ENCODE results near the gene CBX8. TPM values are rescaled to one million over a fixed set of nuclear protein-coding genes. Genes with fewer than 3 reads are reported as not detected.

The CBX8 gene
- total and polyA plus RNA-seq, 2 of the 8 experiments (the other 6 are each of a cell fraction or from before 2014, with no cell fraction given) = 0.09 to 2.1 TPM

- Histone ChIP-seq H3K79me1 (ENCODE audit: low read depth, low read length) (no peaks in the 10 kb centered on the region), H3K9me3 (ENCODE audit: insufficient read depth in 2 of 2, low read depth in 1 of 2, low read length in 1 of 2) (peaks cover 0 to 7% of the 10 kb centered on the region in 2 experiments; a peak in 3 of 4 replicates), H3K23me2 (ENCODE audit: low read depth, low read length) (peaks cover 3% of the 10 kb centered on the region), H3K56ac (replicated peaks; ENCODE audit: insufficient read length, low read depth, low read length) (no peak overlapping the region), H4K8ac (ENCODE audit: extremely low read depth, insufficient read depth, low read length) (no peak overlapping the region), H4K20me1 (replicated peaks in 1 of 2; ENCODE audit: control insufficient read depth in 1 of 2, insufficient read depth in 2 of 2, low read length in 2 of 2) (peaks cover 8 to 23% of the 10 kb centered on the region in 2 experiments), H2BK20ac (ENCODE audit: low read length) (no peak overlapping the region), H3K36me3 (ENCODE audit: control insufficient read depth in 2 of 4, insufficient read depth in 4 of 4, low read length in 3 of 4) (peaks cover 0 to 12% (median 0%) of the 10 kb centered on the region in 4 experiments; a peak in 1 of 8 replicates), H2AK5ac (ENCODE audit: low read depth, low read length) (peak overlapping the region; percentile 91; the same call in 1 of the 2 replicates), H3K4ac (replicated peaks; ENCODE audit: insufficient read length, low read depth, low read length) (no peak overlapping the region), H3K4me2 (ENCODE audit: insufficient read depth in 1 of 2, low read depth in 2 of 2, low read length in 2 of 2) (peak overlapping the region; percentile 63 to 70), H3K23ac (ENCODE audit: insufficient read length) (no peak overlapping the region), H4K91ac (replicated peaks; ENCODE audit: insufficient read length, low read length) (no peak overlapping the region), H3K27me3 (replicated peaks in 1 of 4; ENCODE audit: control insufficient read depth in 3 of 4, extremely low read depth in 1 of 4, insufficient read depth in 3 of 4, low read length in 3 of 4) (peaks cover 87 to 92% (median 90%) of the 10 kb centered on the region in 4 experiments), H3K4me1 (replicated peaks in 1 of 4; ENCODE audit: control insufficient read depth in 3 of 4, insufficient read depth in 4 of 4, low read length in 3 of 4) (peaks cover 4 to 55% (median 42%) of the 10 kb centered on the region in 4 experiments), H2AFZ (ENCODE audit: low read length) (no peak overlapping the region), H3K9ac (replicated peaks in 1 of 4; ENCODE audit: extremely low read depth in 1 of 4, low read depth in 3 of 4, low read length in 3 of 4) (no peak overlapping the region), H4K5ac (ENCODE audit: insufficient read length, low read depth, low read length) (no peak overlapping the region), H2BK12ac (ENCODE audit: low read depth, low read length) (peak overlapping the region; percentile 82), H3K14ac (ENCODE audit: insufficient read length) (no peak overlapping the region), H2BK15ac (ENCODE audit: low read length) (peak overlapping the region; percentile 95; the same call in 1 of the 2 replicates), H3K79me2 (ENCODE audit: control insufficient read depth in 1 of 2, insufficient read depth in 2 of 2, low read length in 2 of 2) (no peaks in the 10 kb centered on the region), H3K18ac (ENCODE audit: extremely low read depth, low read length) (no peak overlapping the region), H2BK120ac (replicated peaks; ENCODE audit: low read depth, low read length) (no peak overlapping the region), H2BK5ac (ENCODE audit: low read depth, low read length) (no peak overlapping the region), H3K27ac (ENCODE audit: low read depth, low read length) (no peak overlapping the region), H3K4me3 (ENCODE audit: extremely low read depth in 1 of 4, insufficient read depth in 2 of 4, low read depth in 3 of 4, low read length in 4 of 4) (peak overlapping the region in 1 of 4 experiments; percentile 53; a peak in 1 of 8 replicates)
- 6 to 20% methylated on average over 1 to 30 of the region's 31 CpGs for WGBS, 2 experiments (ENCODE audit: extremely low coverage in 1 of 2, insufficient coverage in 1 of 2, insufficient read length in 1 of 2, insufficient replicate concordance in 2 of 2, low coverage in 1 of 2, low lambda C conversion rate in 2 of 2, missing lambda C conversion rate in 1 of 2)
- no peak for FAIRE-seq
- ChIA-PET CTCF (ENCODE audit: partially characterized antibody) (interaction anchor here (0.6 to 19.1 kb wide), 9 partner anchors 9 to 58 kb away, joined by 3 to 576 read pairs (median 7); partner anchors contain the start of gene CBX4), POLR2A (ENCODE audit: partially characterized antibody) (interaction anchor here (1.1 to 24.0 kb wide), 10 partner anchors 9 to 40 kb away, joined by 3 to 374 read pairs (median 6); partner anchors contain the start of genes CBX2 and CBX4)
- peak in 1 of 2 experiments; percentile 63 for DNase-seq (ENCODE audit: low read depth in 1 of 2, low spot score in 2 of 2)
- TF ChIP-seq RFX5 (IDR thresholded peaks at IDR 0.05; ENCODE audit: borderline replicate concordance, low read depth, low read length) (no peak), SUZ12 (IDR thresholded peaks at IDR 0.05; ENCODE audit: low read length) (peak; percentile 64), POU5F1 (IDR thresholded peaks at IDR 0.05; ENCODE audit: low read depth, low read length) (no peak), RXRA (IDR thresholded peaks at IDR 0.05; ENCODE audit: insufficient read depth, low read depth, low read length) (no peak), KDM1A (IDR thresholded peaks at IDR 0.05; ENCODE audit: borderline replicate concordance, low read length) (no peak), RNF2 (IDR thresholded peaks at IDR 0.05; ENCODE audit: borderline replicate concordance, low read depth, low read length, missing control alignments, poor library complexity, severe bottlenecking) (no peak)
These were observed 2.9 kb upstream of the CBX8 start for GRCh38 chr17:79799538-79800324.

All from H1 (cell line).